ENCODE data around the gene ADAMTSL1.

Gene ADAMTSL1

GRCh38 chr9:18788256-18788655, 314.3 kb downstream of the ADAMTSL1 start:
- H3K79me2 ChIP-seq (ENCODE audit: insufficient read depth, low read depth), result no peaks in the 10 kb centered on the region
- no peak overlapping the region for H2AFZ ChIP-seq (ENCODE audit: low read depth)
- no peak for TF ChIP-seq CTCF (conservative IDR thresholded peaks at IDR 0.05; ENCODE audit: low read depth, low read length)
- no peaks in the 10 kb centered on the region for H3K4me1 ChIP-seq (ENCODE audit: low read depth, poor library complexity, severe bottlenecking)
- H4K20me1 ChIP-seq (ENCODE audit: insufficient read depth), result no peaks in the 10 kb centered on the region
- H3K9ac ChIP-seq, result no peak overlapping the region
- no peaks in the 10 kb centered on the region for H3K36me3 ChIP-seq (ENCODE audit: insufficient read depth)
- H3K4me3 ChIP-seq (IDR thresholded peaks at IDR 0.05; ENCODE audit: insufficient read depth, low read depth, low read length), result no peak overlapping the region
- no peak overlapping the region for H3K27ac ChIP-seq
- no peaks in the 10 kb centered on the region for H3K27me3 ChIP-seq (ENCODE audit: insufficient read depth, low read depth)
- no peak overlapping the region for H3K4me2 ChIP-seq

- H3K4me2 ChIP-seq, result no peak overlapping the region
- no peak overlapping the region for H3K27ac ChIP-seq
- H3K36me3 ChIP-seq (ENCODE audit: insufficient read depth), result no peaks in the 10 kb centered on the region
- H3K79me2 ChIP-seq (ENCODE audit: insufficient read depth, low read depth), result no peaks in the 10 kb centered on the region
- no peaks in the 10 kb centered on the region for H3K4me1 ChIP-seq (ENCODE audit: low read depth, poor library complexity, severe bottlenecking)
- no peaks in the 10 kb centered on the region for H3K27me3 ChIP-seq (ENCODE audit: insufficient read depth, low read depth)
- peak; percentile 36; the same call in 1 of the 2 replicates for TF ChIP-seq CTCF (conservative IDR thresholded peaks at IDR 0.05; ENCODE audit: low read depth, low read length)
- H3K9ac ChIP-seq, result no peak overlapping the region
- no peaks in the 10 kb centered on the region for H4K20me1 ChIP-seq (ENCODE audit: insufficient read depth)
- H3K4me3 ChIP-seq (IDR thresholded peaks at IDR 0.05; ENCODE audit: insufficient read depth, low read depth, low read length), result no peak overlapping the region
- H2AFZ ChIP-seq (ENCODE audit: low read depth), result no peak overlapping the region
Measured at GRCh38 chr9:18791074-18791473, 317.1 kb downstream of the ADAMTSL1 start.

- Histone ChIP-seq H3K27ac (no peak overlapping the region), H2AFZ (ENCODE audit: low read depth) (no peak overlapping the region), H4K20me1 (ENCODE audit: insufficient read depth) (no peaks in the 10 kb centered on the region), H3K4me1 (ENCODE audit: low read depth, poor library complexity, severe bottlenecking) (no peaks in the 10 kb centered on the region), H3K9ac (no peak overlapping the region), H3K4me3 (IDR thresholded peaks at IDR 0.05; ENCODE audit: insufficient read depth, low read depth, low read length) (no peak overlapping the region), H3K36me3 (ENCODE audit: insufficient read depth) (no peaks in the 10 kb centered on the region), H3K79me2 (ENCODE audit: insufficient read depth, low read depth) (no peaks in the 10 kb centered on the region), H3K4me2 (no peak overlapping the region), H3K27me3 (ENCODE audit: insufficient read depth, low read depth) (no peaks in the 10 kb centered on the region)
- TF ChIP-seq CTCF (conservative IDR thresholded peaks at IDR 0.05; ENCODE audit: low read depth, low read length), result no peak
Measured at GRCh38 chr9:18793122-18793521, 319.2 kb downstream of the ADAMTSL1 start.

- no peak overlapping the region for H3K4me3 ChIP-seq (IDR thresholded peaks at IDR 0.05; ENCODE audit: insufficient read depth, low read depth, low read length)
- H3K79me2 ChIP-seq (ENCODE audit: insufficient read depth, low read depth), result no peaks in the 10 kb centered on the region
- no peaks in the 10 kb centered on the region for H4K20me1 ChIP-seq (ENCODE audit: insufficient read depth)
- H3K27ac ChIP-seq, result no peak overlapping the region
- H3K4me1 ChIP-seq (ENCODE audit: low read depth, poor library complexity, severe bottlenecking), result no peaks in the 10 kb centered on the region
- H2AFZ ChIP-seq (ENCODE audit: low read depth), result no peak overlapping the region
- H3K4me2 ChIP-seq, result no peak overlapping the region
- H3K9ac ChIP-seq, result no peak overlapping the region
- no peaks in the 10 kb centered on the region for H3K27me3 ChIP-seq (ENCODE audit: insufficient read depth, low read depth)
- no peaks in the 10 kb centered on the region for H3K36me3 ChIP-seq (ENCODE audit: insufficient read depth)
- no peak for TF ChIP-seq CTCF (conservative IDR thresholded peaks at IDR 0.05; ENCODE audit: low read depth, low read length)
Measured at GRCh38 chr9:18795947-18796671, 322.2 kb downstream of the ADAMTSL1 start.

Data from KMS-11 (cell line).